Measurements from ENCODE around the gene MAFB. TPM values are rescaled to one million over a fixed set of nuclear protein-coding genes. Genes with fewer than 3 reads are reported as not detected.

MAFB gene
- total RNA-seq, 1 donor from 2014 or later, result 6.1 TPM

GRCh38 chr20:40639132-40639531 is 49.9 kb downstream of the MAFB start:
- H3K9me3 Mint-ChIP-seq (ENCODE audit: low read depth), result no peaks in the 10 kb centered on the region
- no peak overlapping the region for H3K27ac Mint-ChIP-seq
- DNase-seq (ENCODE audit: low spot score, unreplicated experiment), result no peak
- peaks cover 13% of the 10 kb centered on the region for H3K4me1 Mint-ChIP-seq (ENCODE audit: low read depth)
- H3K4me3 Mint-ChIP-seq (ENCODE audit: low read depth), result no peak overlapping the region
- peaks cover 10% of the 10 kb centered on the region for H3K27me3 Mint-ChIP-seq
- no peak for TF ChIP-seq CTCF (IDR thresholded peaks at IDR 0.05; ENCODE audit: unreplicated experiment)
- H3K36me3 Mint-ChIP-seq (ENCODE audit: insufficient read depth), result no peaks in the 10 kb centered on the region

GRCh38 chr20:40638414-40638813 is 50.6 kb downstream of the MAFB start:
- no peaks in the 10 kb centered on the region for H3K9me3 Mint-ChIP-seq (ENCODE audit: low read depth)
- peaks cover 10% of the 10 kb centered on the region for H3K27me3 Mint-ChIP-seq
- no peak for TF ChIP-seq CTCF (IDR thresholded peaks at IDR 0.05; ENCODE audit: unreplicated experiment)
- no peak overlapping the region for H3K4me3 Mint-ChIP-seq (ENCODE audit: low read depth)
- no peak overlapping the region for H3K27ac Mint-ChIP-seq
- H3K36me3 Mint-ChIP-seq (ENCODE audit: insufficient read depth), result no peaks in the 10 kb centered on the region
- no peak for DNase-seq (ENCODE audit: low spot score, unreplicated experiment)
- H3K4me1 Mint-ChIP-seq (ENCODE audit: low read depth), result peaks cover 13% of the 10 kb centered on the region

- no peak overlapping the region for H3K27ac Mint-ChIP-seq
- no peaks in the 10 kb centered on the region for H3K9me3 Mint-ChIP-seq (ENCODE audit: low read depth)
- no peak for TF ChIP-seq CTCF (IDR thresholded peaks at IDR 0.05; ENCODE audit: unreplicated experiment)
- peaks cover 12% of the 10 kb centered on the region for H3K4me1 Mint-ChIP-seq (ENCODE audit: low read depth)
- no peak for DNase-seq (ENCODE audit: low spot score, unreplicated experiment)
- peaks cover 10% of the 10 kb centered on the region for H3K27me3 Mint-ChIP-seq
- no peaks in the 10 kb centered on the region for H3K36me3 Mint-ChIP-seq (ENCODE audit: insufficient read depth)
- H3K4me3 Mint-ChIP-seq (ENCODE audit: low read depth), result no peak overlapping the region
These were observed 51.9 kb downstream of the MAFB start for GRCh38 chr20:40637176-40637575.

GRCh38 chr20:40636486-40636885 is 52.5 kb downstream of the MAFB start:
- Mint-ChIP-seq H3K27me3 (peaks cover 10% of the 10 kb centered on the region), H3K27ac (no peak overlapping the region)
- no peak for DNase-seq (ENCODE audit: low spot score, unreplicated experiment)

GRCh38 chr20:40635971-40636370 is 53.1 kb downstream of the MAFB start:
- no peak overlapping the region for H3K27ac Mint-ChIP-seq
- no peak for DNase-seq (ENCODE audit: low spot score, unreplicated experiment)
- H3K4me3 Mint-ChIP-seq (ENCODE audit: low read depth), result no peak overlapping the region
- no peak for TF ChIP-seq CTCF (IDR thresholded peaks at IDR 0.05; ENCODE audit: unreplicated experiment)
- H3K4me1 Mint-ChIP-seq (ENCODE audit: low read depth), result peaks cover 4% of the 10 kb centered on the region
- peaks cover 10% of the 10 kb centered on the region for H3K27me3 Mint-ChIP-seq
- H3K36me3 Mint-ChIP-seq (ENCODE audit: insufficient read depth), result no peaks in the 10 kb centered on the region
- no peaks in the 10 kb centered on the region for H3K9me3 Mint-ChIP-seq (ENCODE audit: low read depth)

More at GRCh38 chr20:40636486-40636885, 52.5 kb downstream of the MAFB start:
- peaks cover 6% of the 10 kb centered on the region for H3K4me1 Mint-ChIP-seq (ENCODE audit: low read depth)
- no peak overlapping the region for H3K4me3 Mint-ChIP-seq (ENCODE audit: low read depth)
- H3K9me3 Mint-ChIP-seq (ENCODE audit: low read depth), result no peaks in the 10 kb centered on the region
- no peaks in the 10 kb centered on the region for H3K36me3 Mint-ChIP-seq (ENCODE audit: insufficient read depth)
- TF ChIP-seq CTCF (IDR thresholded peaks at IDR 0.05; ENCODE audit: unreplicated experiment), result no peak

Data from progenitor cell of endocrine pancreas (in vitro differentiated cells).